OCI-LY3 (cell line): Measurements from ENCODE around the gene MT1A.

Experiments used
- CTCF ChIP-seq: fragments of 200-600, 300-600 bp; sonication (generic); IDR thresholded peaks from 2 replicates; pipeline ENCODE4 v1.5.1; 2014; ENCODE audit warnings: antibody characterized with exemption, low read length, low read depth
- EZH2phosphoT487 ChIP-seq: fragments of 200-600 bp; shearing (Covaris generic); IDR thresholded peaks from 2 replicates; pipeline ENCODE4 v1.6.1; 2018; ENCODE audit warnings: antibody characterized with exemption, mixed run types, low read depth

GRCh38 chr16:56617212-56618085 lies 21.0 kb upstream of the MT1A start:
- TF ChIP-seq CTCF: no peak
- TF ChIP-seq EZH2phosphoT487: no peak
